EH (cell line): ENCODE measurements around the gene LPP.
"Not testable (repeated sequence)": the region's sequence is repeated elsewhere in the genome, so short reads cannot be mapped to it uniquely, and the experiment has no call there.

Experiments
- DNase-seq: peaks from one replicate; pipeline ENCODE4 v3.0.0-alpha.2; 2015; ENCODE audit warnings: low read depth

The LPP gene

DNA sequence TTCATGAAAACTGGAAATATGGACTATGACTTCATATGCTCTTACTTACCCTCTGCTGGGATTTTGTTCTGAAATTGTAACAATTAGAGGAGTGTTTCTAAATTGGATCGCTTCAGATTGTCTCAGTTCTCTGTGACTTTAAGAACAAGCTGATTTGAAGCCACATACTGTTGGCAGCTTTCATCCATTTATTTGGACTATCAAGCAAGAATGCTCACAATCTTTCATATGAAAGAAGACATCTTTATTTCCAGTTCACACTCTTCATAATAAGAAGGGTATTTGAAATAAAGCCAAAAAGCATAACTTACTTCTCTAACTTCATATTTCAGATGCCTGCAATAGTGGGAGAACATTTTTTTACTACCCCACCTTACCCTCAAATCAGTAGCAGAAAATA lies 526.2 kb downstream of the LPP start:
- peak; percentile 62 for DNase-seq

DNA sequence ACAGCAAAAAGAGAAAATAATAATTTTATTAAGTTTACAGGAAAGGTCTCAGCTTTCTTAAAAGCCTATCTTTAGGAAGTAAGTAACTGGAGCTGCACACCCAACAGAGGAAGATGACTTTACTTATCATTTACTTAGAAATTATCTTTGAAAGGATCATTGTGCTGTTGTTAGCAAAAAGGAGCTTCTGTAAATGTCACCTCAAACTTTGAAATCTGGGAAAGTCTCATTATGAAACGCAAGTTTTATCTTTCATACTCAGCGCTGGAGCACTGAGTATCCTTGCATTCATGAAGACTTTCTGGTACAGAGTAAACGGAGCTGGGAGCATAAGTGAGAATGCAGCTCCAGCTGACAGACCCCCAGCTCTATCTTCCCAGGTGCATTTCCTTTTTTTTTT lies 526.6 kb downstream of the LPP start:
- DNase-seq: no peak

DNA sequence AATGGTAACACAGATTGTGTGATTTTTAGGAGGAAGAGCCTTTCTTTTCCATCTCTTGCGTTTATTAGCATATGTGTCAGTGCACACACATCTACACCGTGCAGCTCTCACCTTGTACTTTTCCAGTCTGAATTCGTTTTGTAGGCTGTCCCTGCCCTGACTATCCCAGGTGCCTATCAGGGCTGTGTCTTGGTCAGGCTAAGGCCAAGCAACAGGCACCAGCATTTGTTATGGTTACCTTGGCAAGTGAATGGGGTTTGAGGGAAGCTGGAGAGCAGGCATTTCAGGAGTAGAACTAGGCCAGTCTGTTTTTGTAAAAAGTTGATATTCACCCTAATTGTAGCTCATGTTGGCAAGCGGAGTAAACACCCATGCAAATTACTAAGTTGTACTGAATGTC lies 528.4 kb downstream of the LPP start:
- no peak for DNase-seq

DNA sequence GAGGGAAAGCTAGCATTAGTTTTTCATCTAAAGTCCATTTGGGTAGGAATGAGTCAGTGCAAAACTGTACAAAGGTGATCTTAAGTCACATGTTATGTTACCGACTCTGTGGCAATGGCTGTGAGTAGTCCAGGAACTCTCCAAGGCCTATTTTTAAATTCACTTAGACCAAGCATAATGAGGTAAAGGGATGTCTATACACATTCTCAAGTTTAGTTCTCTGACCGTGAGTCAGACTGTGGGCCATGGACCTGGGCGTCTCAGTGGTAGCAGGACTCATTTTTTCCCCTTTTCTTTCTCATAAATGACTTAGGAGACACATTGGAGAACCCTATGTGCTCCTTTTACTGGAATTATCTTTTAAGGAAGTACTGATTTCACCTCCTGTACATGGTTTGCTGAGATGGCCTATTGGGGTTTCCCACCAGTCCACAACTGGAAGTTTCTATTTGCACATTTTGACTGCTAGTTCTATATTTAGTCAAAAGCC lies 529.1 kb downstream of the LPP start:
- peak; percentile 95 for DNase-seq

DNA sequence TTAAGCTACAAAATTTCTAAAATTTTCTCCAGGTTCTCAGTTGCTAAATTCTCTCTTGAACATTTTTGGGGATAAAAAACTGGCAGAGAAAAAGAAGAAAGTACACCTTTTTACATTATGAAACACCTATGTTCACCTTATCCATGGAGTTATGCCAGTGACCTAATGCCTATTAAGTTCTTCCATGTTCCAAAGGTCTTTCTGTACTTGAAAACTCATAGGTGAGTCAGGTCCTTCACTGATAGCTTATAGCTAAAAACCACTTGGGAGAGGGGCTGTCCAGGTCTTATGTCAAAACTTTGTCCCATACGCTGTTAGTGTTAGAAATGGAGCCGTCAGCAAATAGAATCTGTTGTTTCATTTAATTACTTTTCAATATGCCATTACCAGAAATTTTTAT lies 530.3 kb downstream of the LPP start:
- DNase-seq: no peak

DNA sequence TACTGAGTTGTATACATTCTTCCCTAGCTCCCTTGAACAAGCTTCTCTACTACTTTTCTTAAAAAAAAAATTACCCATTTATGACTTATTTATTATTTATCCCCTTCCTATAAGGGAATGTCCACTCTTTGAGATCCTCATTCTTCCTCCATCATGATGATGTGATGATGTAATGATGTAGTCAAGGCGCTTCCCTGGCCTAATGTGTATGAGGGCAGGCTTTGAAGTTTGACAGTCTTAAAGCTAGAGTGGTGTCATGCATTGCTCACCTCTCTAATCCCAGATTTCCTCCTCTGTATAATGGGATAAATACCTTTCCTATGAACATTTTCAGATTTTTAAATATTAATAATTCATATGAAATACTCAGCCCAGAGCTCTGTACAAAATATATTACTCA lies 531.8 kb downstream of the LPP start:
- DNase-seq: no peak

DNA sequence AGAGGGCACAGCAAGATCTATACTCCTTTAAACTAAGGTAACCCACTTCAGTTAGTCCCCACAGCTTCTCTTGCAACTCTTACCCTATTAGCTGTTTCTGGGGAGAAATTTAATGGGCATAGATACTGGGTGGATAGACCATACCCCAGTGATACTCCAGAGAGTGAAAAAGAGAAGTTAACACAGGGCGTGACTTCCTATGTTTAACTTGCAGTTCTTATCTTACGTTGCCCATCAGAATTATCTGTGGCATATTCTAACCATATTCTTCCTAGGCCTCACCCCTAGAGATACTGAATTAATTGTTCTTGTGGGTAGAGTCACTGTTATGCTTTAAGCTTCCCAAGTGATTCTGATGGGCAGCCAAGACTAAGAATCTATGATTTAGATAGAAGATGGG lies 532.4 kb downstream of the LPP start:
- DNase-seq: no peak

DNA sequence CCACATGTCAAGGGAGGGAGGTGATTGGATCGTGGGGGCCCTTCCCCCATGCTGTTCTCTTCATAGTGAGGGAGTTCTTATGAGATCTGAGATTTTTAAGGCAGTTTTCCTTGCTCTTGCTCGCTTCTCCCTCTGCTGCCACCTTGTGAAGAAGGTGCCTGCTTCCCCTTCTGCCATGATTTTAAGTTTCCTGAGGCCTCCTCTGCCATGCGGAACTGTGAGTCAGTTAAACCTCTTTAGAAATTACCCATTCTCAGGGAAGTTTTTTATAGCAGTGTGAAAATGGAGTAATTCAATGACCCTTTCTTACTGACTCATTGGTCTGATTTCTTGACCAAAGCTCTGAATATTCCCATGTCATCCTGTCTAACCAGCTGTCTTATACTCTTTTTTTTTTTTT lies 533.4 kb downstream of the LPP start:
- peak; percentile 89 for DNase-seq

DNA sequence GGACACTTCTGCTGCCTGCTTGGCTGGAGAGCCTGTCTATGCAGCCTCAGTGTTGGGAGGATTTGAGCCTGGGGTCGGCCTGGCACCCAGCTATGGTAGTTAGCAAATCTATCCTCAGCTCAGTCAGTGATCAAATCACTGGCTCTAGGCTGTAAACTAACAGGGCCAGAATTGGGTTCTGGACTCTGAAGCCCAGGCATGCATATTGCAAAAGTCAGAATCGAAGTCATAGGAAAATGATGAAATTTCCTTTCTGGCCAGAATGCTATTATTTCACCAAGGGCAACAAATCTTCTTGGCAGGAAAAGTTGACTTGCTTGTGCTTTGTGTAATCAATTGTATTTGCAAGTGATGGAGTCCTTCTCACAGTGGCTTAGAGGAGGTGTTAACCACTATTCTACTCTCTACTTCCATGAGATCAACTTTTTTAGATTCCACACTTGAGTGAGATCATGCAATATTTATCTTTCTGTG lies 535.2 kb downstream of the LPP start:
- peak; percentile 55 for DNase-seq

DNA sequence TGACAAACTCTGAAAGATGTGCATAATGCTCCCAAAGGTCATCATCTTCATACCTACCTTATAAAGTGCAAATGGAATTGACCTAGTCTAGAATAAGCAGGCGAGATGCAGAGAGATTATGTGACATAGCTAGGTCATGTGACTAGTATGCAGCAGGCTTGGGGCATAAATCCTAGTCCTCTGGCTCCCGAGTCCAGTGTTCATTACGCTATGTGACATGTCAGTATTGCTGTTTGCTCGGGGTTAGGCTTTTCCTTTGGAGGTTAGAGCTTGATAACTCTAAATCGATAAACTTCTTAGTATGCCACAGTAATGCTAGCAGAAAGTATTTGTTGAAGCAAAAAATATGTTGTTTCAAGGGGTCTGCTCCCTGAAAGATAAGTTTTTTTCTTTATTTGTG lies 536.1 kb downstream of the LPP start:
- DNase-seq: no peak

DNA sequence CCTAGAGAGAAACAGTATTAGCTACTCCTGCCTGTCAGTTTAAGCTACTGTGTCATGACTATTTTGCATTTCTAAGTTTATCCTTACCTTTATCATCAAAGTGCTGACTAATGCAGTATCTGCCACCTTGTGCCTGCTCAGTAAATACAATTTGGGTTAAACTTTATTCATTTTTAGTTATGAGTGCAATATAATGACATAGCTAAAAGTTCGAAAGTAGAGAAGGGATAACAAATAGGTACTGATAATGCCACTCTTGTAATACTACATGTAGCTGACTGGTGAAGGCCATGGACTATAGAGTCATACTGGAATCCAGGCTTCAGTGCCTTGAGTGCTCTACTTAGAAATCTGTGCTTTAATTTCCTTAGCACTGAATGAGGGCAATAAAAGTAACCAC lies 537.0 kb downstream of the LPP start:
- DNase-seq: no peak

DNA sequence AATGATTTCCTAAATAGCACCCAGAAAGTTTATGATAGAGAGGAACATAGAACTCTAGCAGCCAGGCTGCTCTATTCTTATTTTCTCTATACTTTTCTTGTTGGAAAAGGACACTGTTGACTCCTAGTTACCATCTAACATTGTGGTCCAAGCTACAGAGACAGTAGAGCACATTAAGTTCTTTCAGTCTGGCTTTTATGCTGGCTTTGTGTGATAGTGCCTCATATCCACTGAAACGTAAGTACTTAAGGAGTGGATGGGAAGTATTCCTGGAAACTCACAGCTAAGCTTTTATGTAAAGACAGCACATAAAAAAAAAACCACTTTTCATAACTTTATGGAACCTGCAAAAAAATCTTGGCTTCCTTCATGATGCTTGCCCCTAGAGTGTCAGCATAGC lies 537.7 kb downstream of the LPP start:
- no peak for DNase-seq

DNA sequence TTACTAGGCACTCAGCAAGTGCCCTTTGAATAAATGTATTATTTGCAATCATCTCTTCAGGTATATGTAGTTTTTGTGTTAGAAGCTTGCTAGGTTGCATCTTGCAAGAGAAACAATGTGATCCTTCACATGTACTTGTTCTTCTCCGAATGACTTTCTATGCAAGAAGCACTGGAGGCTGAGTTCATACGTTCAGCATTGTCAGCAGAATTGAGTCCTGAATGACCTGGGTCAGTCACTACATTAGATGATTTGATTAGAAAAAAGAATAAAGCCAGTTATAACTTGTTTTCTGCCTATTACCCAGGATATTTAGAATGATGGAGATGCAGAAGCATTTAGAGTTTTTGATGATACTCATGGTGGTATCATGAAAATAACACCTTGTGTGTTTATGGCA lies 538.7 kb downstream of the LPP start:
- no peak for DNase-seq

DNA sequence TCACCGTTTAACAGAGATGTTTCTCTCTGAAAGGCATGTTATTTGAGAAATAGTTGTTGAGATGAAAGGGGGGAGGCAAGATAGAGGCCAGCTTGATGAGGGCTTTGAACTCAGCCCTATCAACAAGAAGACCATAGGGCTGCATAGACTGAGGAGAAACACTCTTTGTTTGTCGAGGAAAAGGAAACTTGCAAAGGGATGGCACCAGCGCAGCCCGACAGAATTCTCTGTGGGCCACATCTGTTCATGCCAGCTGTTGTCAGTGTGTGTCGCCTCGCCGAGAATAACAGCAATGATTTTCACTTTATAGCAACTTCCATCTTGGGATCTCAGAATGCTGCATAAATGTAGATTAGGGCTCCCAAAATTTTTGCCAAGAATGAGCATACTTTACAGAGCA lies 539.5 kb downstream of the LPP start:
- no peak for DNase-seq

DNA sequence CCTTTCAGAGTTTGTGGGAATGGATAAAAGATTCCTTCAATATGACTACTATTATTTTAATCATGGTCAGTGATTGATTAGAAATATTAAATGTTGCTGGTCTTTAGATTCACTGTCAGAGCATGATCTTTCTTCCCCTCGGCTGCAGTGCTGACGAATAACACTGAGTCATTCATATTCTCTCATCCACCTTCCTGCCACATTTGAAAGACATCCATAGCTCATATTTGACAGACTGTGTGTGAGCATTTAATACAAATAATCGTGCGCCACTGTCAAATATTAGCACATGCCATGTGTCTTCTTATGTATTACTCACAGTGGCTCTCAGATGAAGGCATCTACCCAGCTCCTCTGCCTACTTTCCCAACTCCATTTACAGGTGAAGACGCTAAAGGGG lies 541.3 kb downstream of the LPP start:
- DNase-seq: no peak

DNA sequence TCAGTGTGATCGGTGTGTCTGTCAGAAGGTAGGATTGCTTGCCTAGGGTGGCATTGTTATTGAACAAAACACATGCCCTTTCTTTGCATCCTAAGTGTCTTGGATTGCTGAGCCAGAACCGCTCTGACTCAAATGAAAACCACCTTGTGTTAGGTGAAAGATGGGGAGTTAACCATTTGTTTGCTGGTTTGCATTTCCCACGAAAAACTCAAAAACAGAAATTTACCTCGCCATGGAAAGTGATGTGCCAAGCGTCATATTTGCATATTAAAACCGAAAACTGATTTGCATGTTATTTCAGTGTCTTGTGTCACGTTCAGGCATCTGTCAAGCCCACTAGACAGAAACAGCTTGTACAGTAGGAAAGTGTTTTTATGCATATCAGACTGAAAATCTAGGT lies 543.2 kb downstream of the LPP start:
- no peak for DNase-seq

DNA sequence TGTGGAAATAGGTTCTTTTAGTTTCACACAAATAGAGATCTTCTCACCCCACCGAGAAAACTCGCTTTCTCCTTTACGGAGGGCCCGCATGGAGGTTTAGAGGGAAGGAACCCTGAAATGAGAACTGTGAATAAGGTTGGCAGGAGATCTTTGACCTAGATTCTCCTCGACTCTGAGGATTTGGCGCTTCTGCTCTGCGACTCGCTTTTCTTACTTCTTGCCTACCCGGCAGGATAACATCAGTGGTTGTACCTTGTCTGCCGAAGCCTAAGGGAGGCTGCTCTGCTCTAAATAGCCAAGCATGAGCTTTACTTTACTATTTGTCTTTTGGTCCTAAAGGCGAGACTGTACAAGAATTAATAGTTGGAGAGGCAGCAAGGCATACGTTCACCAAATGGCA lies 544.5 kb downstream of the LPP start:
- DNase-seq: no peak

DNA sequence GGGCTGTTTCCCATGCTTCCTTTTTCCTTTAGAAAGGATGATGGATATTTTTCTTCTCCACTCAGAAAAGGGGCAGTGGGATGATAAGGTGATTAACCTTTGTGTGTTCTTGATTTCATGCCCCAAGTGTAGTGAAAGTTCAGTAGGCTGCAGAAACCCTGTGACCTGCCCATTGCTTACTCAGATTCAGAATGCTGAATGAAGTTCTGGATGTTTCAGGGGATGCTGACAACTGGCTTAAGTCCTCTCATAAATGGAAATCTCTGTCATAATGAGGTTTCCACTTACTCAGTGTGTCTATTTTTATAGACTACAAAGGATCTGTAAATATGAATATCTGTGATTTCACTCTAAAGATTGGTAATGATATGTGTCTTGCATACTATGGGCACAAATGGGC lies 546.5 kb downstream of the LPP start:
- no peak for DNase-seq

DNA sequence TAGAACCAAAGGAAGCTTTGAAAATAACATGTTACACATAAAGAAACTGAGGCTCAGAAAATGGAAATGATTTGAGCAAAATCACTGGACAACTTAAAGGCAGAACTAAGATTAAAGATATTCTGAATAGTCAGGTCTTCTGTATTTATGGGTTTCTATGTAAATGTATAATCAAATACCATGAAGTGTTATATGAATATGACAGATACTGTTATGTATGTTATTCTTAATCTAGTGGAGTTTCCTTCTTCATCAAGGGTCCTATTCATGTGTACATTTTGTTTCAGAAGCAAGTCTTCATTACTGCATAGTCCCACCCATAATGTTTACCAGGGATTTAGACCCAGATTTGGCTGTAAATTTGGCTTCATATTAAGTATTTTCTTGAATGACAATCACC lies 547.0 kb downstream of the LPP start:
- no peak for DNase-seq

DNA sequence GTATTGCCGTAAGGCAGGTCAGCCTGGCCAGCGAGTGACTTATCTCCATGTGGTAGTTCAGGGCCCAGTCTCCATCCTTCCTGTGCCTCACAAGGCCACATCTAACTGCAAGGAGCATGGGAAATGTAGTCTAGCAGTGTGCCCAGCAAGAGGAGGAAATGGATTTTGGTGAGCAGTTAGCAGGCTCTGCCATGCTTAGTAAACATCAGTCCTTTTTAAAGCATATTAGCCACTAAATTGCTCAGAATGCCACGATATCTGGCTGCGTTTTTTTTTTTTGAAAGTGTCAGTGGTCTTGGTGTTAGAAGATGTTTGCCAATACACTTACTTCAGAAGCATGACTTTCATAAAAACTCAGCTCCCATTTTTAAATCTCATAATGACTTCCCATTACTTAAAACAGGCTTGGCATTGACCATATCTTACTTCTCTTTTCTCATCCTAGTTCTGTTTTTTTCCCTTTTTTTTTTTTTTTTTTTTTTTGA lies 547.6 kb downstream of the LPP start:
- no peak for DNase-seq

DNA sequence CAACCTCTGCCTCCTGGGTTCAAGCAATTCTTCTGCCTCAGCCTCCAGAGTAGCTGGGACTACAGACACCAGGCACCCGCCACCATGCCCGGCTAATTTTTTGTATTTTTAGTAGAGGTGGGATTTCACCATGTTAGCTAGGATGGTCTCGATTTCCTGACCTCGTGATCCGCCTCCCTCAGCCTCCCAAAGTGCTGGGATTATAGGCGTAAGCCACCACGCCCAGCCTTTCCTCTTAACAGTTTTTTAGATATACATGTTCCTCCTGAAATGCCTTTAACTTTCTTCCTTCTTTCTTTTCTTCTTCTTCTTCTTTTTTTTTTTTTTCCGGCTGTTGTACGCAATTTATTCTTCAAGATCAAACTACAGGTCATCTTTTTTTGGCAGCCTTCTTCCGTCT lies 548.1 kb downstream of the LPP start:
- not testable (repeated sequence) for DNase-seq

DNA sequence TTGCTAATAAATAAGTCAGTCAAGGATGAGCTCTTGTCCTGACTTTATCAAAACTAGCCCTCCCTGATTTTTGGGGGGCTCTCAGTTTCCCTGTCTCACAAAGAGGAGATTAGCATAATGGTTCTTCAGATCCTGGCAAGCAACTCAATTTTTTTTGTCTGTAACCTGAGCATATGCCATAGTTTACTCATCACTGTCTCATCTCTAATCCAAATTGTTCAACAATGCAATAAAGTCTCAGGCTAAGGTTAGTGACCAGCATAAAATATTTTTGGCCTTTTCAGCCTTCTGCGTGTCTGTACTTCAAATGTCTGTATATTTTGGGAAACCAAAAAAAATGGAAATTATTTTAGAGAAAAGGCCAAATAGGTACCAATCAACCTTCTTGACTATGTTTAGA lies 552.2 kb downstream of the LPP start:
- peak; percentile 46 for DNase-seq

DNA sequence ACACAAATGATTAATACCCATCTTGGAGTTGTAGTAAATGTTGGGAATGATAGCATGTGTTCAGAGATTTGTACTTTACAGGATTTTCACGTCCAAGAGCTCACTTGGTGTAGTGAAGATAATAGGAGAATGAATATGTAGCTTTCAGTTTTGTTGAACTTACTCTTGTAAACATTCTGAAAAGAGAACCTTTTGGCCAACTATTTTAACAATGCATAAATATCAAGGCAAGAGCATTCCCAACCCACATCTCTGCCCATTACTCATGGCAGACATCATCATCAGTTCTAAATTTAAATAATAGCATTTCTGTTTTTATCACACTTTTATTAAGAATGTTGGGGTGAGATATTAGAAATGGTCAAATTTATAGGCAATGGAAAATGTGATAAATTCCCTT lies 552.6 kb downstream of the LPP start:
- peak; percentile 56 for DNase-seq

DNA sequence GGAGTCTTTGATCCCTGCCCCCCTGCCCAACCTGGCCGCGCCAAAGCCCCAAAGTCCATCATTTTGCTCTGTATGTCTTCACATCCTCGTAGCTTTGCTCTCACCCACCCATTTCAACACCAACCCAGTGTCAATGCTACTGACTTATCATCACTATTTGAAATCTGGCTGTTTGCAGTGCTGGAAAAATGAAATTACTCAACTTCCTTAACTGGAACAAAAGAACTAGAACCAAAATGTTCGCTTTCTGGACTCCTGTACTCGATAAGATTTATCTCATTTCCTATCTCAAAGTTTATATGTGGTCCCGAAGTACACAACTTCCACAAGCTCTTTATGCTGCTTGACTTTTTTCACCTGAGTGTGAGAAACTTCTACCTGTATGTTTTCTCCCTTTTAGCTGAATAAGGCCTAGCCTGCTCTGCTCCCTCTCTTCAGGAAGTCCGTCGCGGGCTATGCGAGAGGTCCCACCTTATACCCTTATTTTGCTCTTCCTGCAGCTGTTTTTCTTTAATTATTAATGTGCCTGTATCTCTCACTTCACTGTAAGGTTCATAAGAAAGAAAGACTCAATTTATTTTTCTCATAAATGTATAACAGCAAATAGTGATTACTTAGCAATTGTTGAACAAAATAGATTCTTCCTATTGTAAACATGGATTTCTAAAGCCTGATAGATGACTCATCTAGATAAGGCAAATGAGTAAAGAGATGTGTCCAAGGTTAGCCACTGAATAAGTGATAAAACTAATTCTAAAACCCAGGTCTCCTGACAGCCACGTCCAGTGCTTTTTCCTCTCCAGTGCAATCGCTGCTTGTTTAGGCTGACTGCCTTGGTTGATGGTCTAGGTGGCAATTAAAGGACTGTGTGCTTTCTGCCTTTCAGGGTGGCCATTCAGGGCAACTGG lies 553.7 kb downstream of the LPP start:
- no peak for DNase-seq
